BJ (cell line): ENCODE measurements around the gene ITGB1. TPM values are rescaled to one million over a fixed set of nuclear protein-coding genes. Genes with fewer than 3 reads are reported as not detected.

Experiments used
- CTCF ChIA-PET: fragments of 350-600 bp; formaldehyde crosslinking; extraction: SDS; loops from one replicate; lab custom pipeline; 2021; ENCODE audit warnings: antibody characterized with exemption, inconsistent platforms; lab: Yijun Ruan, JAX
- POLR2A ChIA-PET: fragments of 300-600 bp; sonication (Branson Sonifier 250); formaldehyde crosslinking; extraction: SDS; loops from one replicate; lab custom pipeline; 2021; ENCODE audit warnings: antibody characterized with exemption; lab: Charles Lee
- DNase-seq: peaks from one replicate; pipeline ENCODE4 v3.0.0-alpha.2; 2011; ENCODE audit warnings: low read depth
- H3K27me3 ChIP-seq: 2 replicates; pipeline ENCODE4 v1.6.0; 2011; ENCODE audit warnings: low read length; ENCODE audit not compliant: control insufficient read depth, insufficient read depth
- H3K36me3 ChIP-seq: 2 replicates; pipeline ENCODE4 v1.5.1; 2011; ENCODE audit warnings: low read length; ENCODE audit not compliant: control insufficient read depth, insufficient read depth
- H3K4me3 ChIP-seq: 2 replicates; pipeline ENCODE4 v1.5.1; 2011; ENCODE audit warnings: low read depth, mild to moderate bottlenecking, control low read depth, low read length
- polyA plus RNA-seq: library from polyadenylated mRNA; depleted of rRNA; stranded (reverse); fragments of >200 nt; gene quantifications from 2 replicates; pipeline ENCODE4 v1.2.3, GENCODE V29; 2011
- TF ChIP-seq, protein P1 (sequence below): IDR thresholded peaks from 2 replicates; pipeline ENCODE4 v1.5.1; 2011; ENCODE audit warnings: low read depth, mild to moderate bottlenecking, control low read depth, inconsistent platforms, low read length, moderate library complexity; ENCODE audit not compliant: insufficient read depth

ITGB1 gene
- polyA plus RNA-seq, 1 experiment: 824 TPM

DNA sequence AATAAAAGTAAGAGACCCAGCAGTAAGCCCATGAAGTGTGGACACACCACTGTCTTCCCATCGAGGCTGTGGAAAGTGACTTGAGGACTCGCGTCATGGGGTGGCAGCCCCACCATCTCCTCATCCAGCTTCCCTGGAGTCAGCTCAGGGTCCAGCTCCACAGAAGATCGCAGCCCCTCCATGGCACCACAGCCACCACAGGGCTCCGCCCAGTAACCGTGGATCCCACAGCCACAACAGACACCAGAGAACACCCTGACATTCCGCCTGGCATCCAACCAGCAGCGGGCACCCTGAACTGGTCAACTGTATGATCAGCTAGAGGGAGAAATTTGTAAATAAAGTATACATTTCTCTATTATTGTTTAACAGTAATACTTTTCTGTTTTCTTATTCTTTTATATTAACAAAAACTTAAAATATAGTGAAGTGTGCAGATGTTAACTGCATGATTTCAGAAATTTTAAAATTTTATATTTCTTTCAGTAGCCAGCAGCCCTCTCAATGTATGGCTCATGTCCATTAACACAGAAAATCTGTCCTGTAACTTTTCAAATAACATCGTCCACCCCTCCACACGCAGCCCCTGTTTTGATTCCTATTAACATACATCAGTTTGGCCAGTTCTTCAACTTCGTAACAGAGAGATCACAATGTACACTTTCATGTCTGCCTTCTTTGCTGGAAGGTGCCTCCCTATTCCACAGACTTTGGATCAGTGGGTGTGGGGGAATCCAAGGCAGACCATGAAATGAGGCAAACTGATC lies 69.7 kb downstream of the ITGB1 start:
- Histone ChIP-seq H3K27me3 (no peaks in the 10 kb centered on the region), H3K36me3 (peaks cover 2% of the 10 kb centered on the region), H3K4me3 (no peak overlapping the region)
- ChIA-PET CTCF (no interaction called here), POLR2A (no interaction called here)
- no peak for DNase-seq
- TF ChIP-seq, protein P1, sequence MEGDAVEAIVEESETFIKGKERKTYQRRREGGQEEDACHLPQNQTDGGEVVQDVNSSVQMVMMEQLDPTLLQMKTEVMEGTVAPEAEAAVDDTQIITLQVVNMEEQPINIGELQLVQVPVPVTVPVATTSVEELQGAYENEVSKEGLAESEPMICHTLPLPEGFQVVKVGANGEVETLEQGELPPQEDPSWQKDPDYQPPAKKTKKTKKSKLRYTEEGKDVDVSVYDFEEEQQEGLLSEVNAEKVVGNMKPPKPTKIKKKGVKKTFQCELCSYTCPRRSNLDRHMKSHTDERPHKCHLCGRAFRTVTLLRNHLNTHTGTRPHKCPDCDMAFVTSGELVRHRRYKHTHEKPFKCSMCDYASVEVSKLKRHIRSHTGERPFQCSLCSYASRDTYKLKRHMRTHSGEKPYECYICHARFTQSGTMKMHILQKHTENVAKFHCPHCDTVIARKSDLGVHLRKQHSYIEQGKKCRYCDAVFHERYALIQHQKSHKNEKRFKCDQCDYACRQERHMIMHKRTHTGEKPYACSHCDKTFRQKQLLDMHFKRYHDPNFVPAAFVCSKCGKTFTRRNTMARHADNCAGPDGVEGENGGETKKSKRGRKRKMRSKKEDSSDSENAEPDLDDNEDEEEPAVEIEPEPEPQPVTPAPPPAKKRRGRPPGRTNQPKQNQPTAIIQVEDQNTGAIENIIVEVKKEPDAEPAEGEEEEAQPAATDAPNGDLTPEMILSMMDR: no peak

DNA sequence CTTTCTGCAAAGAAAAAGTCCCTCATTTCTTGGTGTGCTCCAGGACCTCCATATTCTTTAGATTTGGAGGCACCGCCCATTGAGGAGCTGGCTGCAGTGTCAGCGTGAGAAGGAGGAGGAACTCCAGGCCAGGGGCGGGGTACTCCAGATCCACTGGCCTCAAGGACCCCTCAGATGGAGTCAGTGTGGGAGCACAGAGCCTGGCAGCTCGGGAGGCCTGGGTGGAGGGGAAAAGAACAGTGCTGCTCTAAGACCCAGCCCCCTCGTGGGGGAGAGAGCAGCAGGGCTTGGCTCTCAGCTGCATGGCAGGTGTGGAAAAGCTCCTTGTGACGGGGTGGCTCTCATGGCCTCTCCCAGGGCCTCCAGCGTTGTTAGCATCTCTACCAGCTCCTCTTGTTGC lies 70.5 kb downstream of the ITGB1 start:
- POLR2A ChIA-PET: no interaction called here
- H3K27me3 ChIP-seq: no peaks in the 10 kb centered on the region
- TF ChIP-seq, protein P1: no peak
- no peak overlapping the region for H3K4me3 ChIP-seq
- CTCF ChIA-PET: no interaction called here
- H3K36me3 ChIP-seq: peaks cover 2% of the 10 kb centered on the region
- no peak for DNase-seq

DNA sequence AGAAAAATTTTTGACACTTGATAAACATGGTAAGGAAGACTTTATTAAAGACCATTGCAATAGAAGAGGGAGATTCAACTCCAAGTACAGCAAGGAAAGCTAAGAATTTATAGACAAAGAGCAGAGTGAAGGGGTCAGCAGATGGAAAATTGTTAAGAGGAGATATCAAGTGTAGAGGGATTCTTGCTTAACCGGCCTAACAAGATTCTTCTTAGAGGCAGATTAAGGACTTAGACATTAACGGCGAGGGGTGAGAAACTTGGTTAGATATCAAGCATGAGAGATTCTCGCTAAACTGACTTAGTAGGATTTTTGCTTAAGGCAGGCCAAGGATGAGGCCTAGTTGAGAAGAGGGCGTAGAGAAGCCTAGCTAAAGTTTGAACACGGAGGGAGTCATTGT lies 76.0 kb downstream of the ITGB1 start:
- TF ChIP-seq, protein P1: no peak
- no peak for DNase-seq
- Histone ChIP-seq H3K27me3 (no peaks in the 10 kb centered on the region), H3K4me3 (no peak overlapping the region), H3K36me3 (no peaks in the 10 kb centered on the region)
- POLR2A ChIA-PET: no interaction called here
- CTCF ChIA-PET: interaction anchor here (1.1 kb wide), 1 partner anchor 69 kb away, joined by 3 read pairs; no protein-coding TSS in a partner anchor

DNA sequence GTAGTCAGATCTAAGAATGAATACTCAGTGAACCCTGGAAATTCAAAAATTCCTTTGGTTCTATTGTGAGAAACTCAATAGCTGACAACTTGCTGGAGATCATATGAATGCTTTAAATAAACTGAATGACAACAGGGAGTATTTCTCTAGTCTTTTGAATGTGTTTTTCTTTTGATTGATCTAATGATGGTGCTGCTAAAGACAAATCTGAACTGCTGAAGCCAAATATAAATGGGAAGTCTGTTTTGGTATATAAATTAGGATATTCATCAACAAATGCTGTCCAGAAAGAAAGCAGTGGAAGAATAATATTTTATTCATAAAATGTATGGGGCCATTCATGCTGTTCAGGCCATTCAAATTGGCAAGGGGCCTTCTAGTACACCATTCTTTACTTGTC lies 79.4 kb downstream of the ITGB1 start:
- POLR2A ChIA-PET: no interaction called here
- H3K27me3 ChIP-seq: no peaks in the 10 kb centered on the region
- H3K4me3 ChIP-seq: no peak overlapping the region
- CTCF ChIA-PET: interaction anchor here (0.9 kb wide), 1 partner anchor 48 kb away, joined by 3 read pairs; no protein-coding TSS in a partner anchor
- no peak for DNase-seq
- TF ChIP-seq, protein P1: no peak
- no peaks in the 10 kb centered on the region for H3K36me3 ChIP-seq

DNA sequence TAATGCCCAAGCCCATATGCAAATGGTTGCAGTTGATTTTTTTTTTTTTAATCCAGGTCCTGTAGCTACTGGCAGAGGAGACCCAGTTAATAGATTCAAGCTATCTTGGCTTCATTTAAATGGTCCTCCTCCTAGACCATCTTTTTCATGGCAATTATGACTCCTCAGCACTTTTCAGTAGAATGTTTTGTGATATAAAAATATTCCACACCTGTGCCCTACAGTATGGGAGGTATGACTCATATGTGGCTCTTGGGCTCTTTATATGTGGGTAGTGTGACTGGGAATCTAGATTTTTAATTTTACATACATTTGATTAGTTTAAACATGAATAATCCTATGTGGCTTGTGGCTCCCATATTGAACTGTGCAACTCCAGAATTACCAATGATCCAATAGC lies 80.1 kb downstream of the ITGB1 start:
- no peak for DNase-seq
- Histone ChIP-seq H3K27me3 (no peaks in the 10 kb centered on the region), H3K36me3 (no peaks in the 10 kb centered on the region), H3K4me3 (no peak overlapping the region)
- POLR2A ChIA-PET: no interaction called here
- TF ChIP-seq, protein P1: no peak
- CTCF ChIA-PET: no interaction called here
